PC-9 (cell line): ENCODE measurements around the gene RAI2.

Source experiments
- CTCF ChIP-seq: fragments of 200-600 bp; sonication (generic); conservative IDR thresholded peaks from 2 replicates; pipeline ENCODE4 v1.6.1; 2017; ENCODE audit warnings: mixed run types, antibody characterized with exemption, mild to moderate bottlenecking, moderate library complexity
- EZH2 ChIP-seq: fragments of 200-600 bp; sonication (generic); IDR thresholded peaks from 2 replicates; pipeline ENCODE4 v1.8.0; 2017; ENCODE audit warnings: antibody characterized with exemption, low read depth

GRCh38 chrX:17839269-17839668 lies 21.8 kb downstream of the RAI2 start:
- TF ChIP-seq CTCF (no peak), EZH2 (no peak)
